BLaER1 treated with 17β-estradiol and CSF1 and Interleukin-3, amounts not matched to agents 10 nM and 100 nM (cell line): Measurements from ENCODE around the gene STX4.
A peak's percentile ranks its signal among the peaks of the same experiment; 100 is the strongest.

Experiments
- H3K27ac ChIP-seq, 11 experiments: shearing (Covaris generic); formaldehyde crosslinking; 2 replicates each; pipeline ENCODE4 v1.8.1; 2022
- H3K27me3 ChIP-seq, 11 experiments: shearing (Covaris generic); formaldehyde crosslinking; 2 replicates each; pipeline ENCODE4 v1.8.1; 2022
- H3K36me3 ChIP-seq, 11 experiments: shearing (Covaris generic); formaldehyde crosslinking; 2 replicates each; pipeline ENCODE4 v1.8.1; 2022
- H3K4me1 ChIP-seq, 10 experiments: shearing (Covaris generic); formaldehyde crosslinking; 2 replicates each; pipeline ENCODE4 v1.8.1; 2022
- H3K4me2 ChIP-seq, 11 experiments: shearing (Covaris generic); formaldehyde crosslinking; 2 replicates each; pipeline ENCODE4 v1.8.1; 2022
- H3K4me3 ChIP-seq, 10 experiments: shearing (Covaris generic); formaldehyde crosslinking; 2 replicates each; pipeline ENCODE4 v1.8.1; 2022
- H3K9ac ChIP-seq, 11 experiments: shearing (Covaris generic); formaldehyde crosslinking; 2 replicates each; pipeline ENCODE4 v1.8.1; 2022
- H3K9me3 ChIP-seq, 11 experiments: shearing (Covaris generic); formaldehyde crosslinking; replicated peaks in 1 of 11; 2 replicates each; pipeline ENCODE4 v1.8.1; 2022
- H4K20me1 ChIP-seq, 11 experiments: shearing (Covaris generic); formaldehyde crosslinking; 2 replicates each; pipeline ENCODE4 v1.8.1; 2022
- Cebpa-rat ChIP-seq, 11 experiments: shearing (Covaris generic); IDR thresholded peaks; 2 replicates each; pipeline ENCODE4 v1.8.1; 2022

STX4 gene

GRCh38 chr16:31042866-31043265 is 9.5 kb downstream of the STX4 start:
- peaks cover 0 to 11% (median 0%) of the 10 kb centered on the region in 10 experiments; a peak in 4 of 20 replicates for H3K4me1 ChIP-seq
- no peak overlapping the region for H3K4me3 ChIP-seq
- H3K36me3 ChIP-seq: peaks cover 48 to 68% (median 57%) of the 10 kb centered on the region in 11 experiments
- H4K20me1 ChIP-seq: peaks cover 0 to 41% (median 0%) of the 10 kb centered on the region in 11 experiments; a peak in 9 of 22 replicates
- H3K27ac ChIP-seq: no peak overlapping the region
- TF ChIP-seq Cebpa-rat (IDR thresholded peaks at IDR 0.05): no peak
- H3K9me3 ChIP-seq: no peaks in the 10 kb centered on the region
- no peak overlapping the region for H3K4me2 ChIP-seq
- H3K27me3 ChIP-seq: no peaks in the 10 kb centered on the region
- no peak overlapping the region for H3K9ac ChIP-seq

DNA sequence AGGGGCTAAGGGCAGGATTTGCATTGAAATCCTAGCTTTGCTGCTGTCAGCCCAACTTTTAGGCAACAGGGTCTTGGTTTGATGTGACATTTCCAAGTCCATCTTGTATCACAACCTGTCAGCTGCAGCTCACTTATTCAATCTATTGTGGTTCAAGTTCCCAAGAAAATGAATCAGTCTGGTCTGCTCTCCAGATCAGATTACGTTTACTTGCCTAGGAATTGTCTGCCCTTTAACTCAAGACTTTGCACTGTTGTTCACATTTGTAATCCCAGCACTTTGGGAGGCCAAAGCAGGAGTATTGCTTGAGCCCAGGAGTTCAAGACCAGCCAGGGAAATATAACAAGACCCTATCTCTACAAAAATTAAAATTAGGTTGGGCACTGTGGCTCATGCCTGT is 10.0 kb downstream of the STX4 start:
- H4K20me1 ChIP-seq: peaks cover 0 to 36% (median 0%) of the 10 kb centered on the region in 11 experiments; a peak in 8 of 22 replicates
- H3K4me1 ChIP-seq: peaks cover 0 to 14% (median under 1%) of the 10 kb centered on the region in 10 experiments; a peak in 10 of 20 replicates
- H3K36me3 ChIP-seq: peaks cover 43 to 63% (median 53%) of the 10 kb centered on the region in 11 experiments
- H3K9ac ChIP-seq: no peak overlapping the region
- H3K27me3 ChIP-seq: no peaks in the 10 kb centered on the region
- H3K4me2 ChIP-seq: no peak overlapping the region
- no peak overlapping the region for H3K4me3 ChIP-seq
- H3K9me3 ChIP-seq: no peaks in the 10 kb centered on the region
- no peak overlapping the region for H3K27ac ChIP-seq
- TF ChIP-seq Cebpa-rat (IDR thresholded peaks at IDR 0.05): no peak

DNA sequence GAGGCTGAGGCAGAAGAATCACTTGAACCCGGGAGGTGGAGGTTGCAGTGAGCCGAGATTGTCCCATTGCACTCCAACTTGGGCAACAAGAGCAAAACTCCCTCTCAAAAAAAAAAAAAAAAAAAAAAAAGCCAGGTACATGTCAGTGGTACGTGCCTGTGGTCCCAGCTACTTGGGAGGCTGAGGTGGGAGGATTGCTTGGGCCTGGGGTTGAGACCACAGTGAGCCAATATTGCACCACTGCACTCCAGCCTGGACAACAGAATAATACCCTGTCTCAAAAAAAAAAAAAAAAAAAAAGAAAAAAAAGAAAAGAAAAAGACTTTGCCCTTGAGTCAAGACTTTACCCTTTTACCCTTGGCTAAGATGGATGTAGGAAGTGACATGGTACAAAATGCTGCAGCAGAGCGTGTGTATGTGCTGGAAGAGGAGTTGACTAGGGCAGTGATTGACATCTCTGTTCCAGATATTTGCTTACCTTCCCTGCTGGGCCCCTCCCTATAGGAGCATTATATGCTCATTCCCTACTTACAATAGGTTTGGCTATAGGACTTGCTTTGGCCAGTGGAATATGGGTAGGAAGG is 10.6 kb downstream of the STX4 start:
- H3K27ac ChIP-seq: no peak overlapping the region
- H3K9ac ChIP-seq: no peak overlapping the region
- H4K20me1 ChIP-seq: peaks cover 0 to 30% (median 0%) of the 10 kb centered on the region in 11 experiments; a peak in 8 of 22 replicates
- H3K4me1 ChIP-seq: peaks cover 0 to 21% (median 3%) of the 10 kb centered on the region in 10 experiments; a peak in 10 of 20 replicates
- peaks cover 37 to 57% (median 46%) of the 10 kb centered on the region in 11 experiments for H3K36me3 ChIP-seq
- no peaks in the 10 kb centered on the region for H3K27me3 ChIP-seq
- H3K9me3 ChIP-seq: no peaks in the 10 kb centered on the region
- H3K4me3 ChIP-seq: no peak overlapping the region
- no peak for TF ChIP-seq Cebpa-rat (IDR thresholded peaks at IDR 0.05)
- H3K4me2 ChIP-seq: no peak overlapping the region

DNA sequence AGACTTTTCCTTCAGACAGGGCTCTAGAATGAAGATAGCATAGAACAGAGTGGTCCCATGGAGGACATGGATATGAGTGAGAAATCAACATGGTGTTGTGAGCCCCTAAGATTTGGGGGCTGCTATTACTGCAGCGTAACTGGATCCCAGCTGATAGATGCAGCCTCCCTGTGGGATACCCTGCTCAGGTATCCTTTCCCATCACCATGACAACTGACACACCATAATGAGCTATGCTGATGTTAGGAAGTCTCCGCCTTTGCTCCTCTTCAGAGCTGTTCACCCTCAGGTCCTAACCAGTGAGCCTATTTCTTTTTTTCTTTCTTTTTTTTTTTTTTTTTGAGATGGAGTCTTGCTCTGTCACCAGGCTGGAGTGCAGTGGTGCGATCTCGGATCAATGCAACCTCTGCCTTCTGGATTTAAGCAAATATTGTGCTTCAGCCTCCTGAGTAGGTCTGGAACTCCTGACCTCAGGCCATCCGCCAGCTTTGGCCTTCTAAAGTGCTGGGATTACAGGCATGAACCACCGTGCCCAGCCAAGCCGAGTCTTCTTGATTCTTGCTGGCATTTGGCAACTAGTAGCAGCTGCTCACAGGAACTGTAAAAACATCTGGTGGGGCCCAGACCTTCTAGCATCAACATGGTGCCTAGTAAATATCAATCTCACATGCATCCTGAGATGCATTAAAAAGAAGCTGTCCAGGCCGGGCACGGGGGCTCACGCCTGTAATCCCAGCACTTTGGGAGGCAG is 17.1 kb downstream of the STX4 start:
- no peaks in the 10 kb centered on the region for H3K9me3 ChIP-seq
- no peaks in the 10 kb centered on the region for H4K20me1 ChIP-seq
- H3K4me2 ChIP-seq: no peak overlapping the region
- H3K27me3 ChIP-seq: no peaks in the 10 kb centered on the region
- no peak overlapping the region for H3K4me3 ChIP-seq
- TF ChIP-seq Cebpa-rat (IDR thresholded peaks at IDR 0.05): no peak
- no peak overlapping the region for H3K9ac ChIP-seq
- H3K4me1 ChIP-seq: peaks cover 0 to 51% (median 12%) of the 10 kb centered on the region in 10 experiments; a peak in 13 of 20 replicates
- H3K36me3 ChIP-seq: no peaks in the 10 kb centered on the region; a peak in 1 of 22 replicates
- no peak overlapping the region for H3K27ac ChIP-seq

GRCh38 chr16:31052114-31052513 is 18.8 kb downstream of the STX4 start:
- Histone ChIP-seq H3K27ac (peak overlapping the region in 4 of 11 experiments; percentile 42 to 61 (median 58); a peak in 8 of 22 replicates), H3K27me3 (no peaks in the 10 kb centered on the region), H3K36me3 (peaks cover 0 to 10% (median 0%) of the 10 kb centered on the region in 11 experiments; a peak in 3 of 22 replicates), H3K4me2 (peak overlapping the region in 5 of 11 experiments; percentile 58 to 78 (median 66); a peak in 10 of 22 replicates), H3K4me1 (peaks cover 0 to 51% (median 12%) of the 10 kb centered on the region in 10 experiments; a peak in 13 of 20 replicates), H3K4me3 (no peak overlapping the region), H3K9ac (peak overlapping the region in 2 of 11 experiments; percentile 32 to 43; a peak in 2 of 22 replicates), H3K9me3 (no peaks in the 10 kb centered on the region), H4K20me1 (no peaks in the 10 kb centered on the region)
- no peak for TF ChIP-seq Cebpa-rat (IDR thresholded peaks at IDR 0.05)

- no peak overlapping the region for H3K4me2 ChIP-seq
- no peak overlapping the region for H3K27ac ChIP-seq
- no peak overlapping the region for H3K4me3 ChIP-seq
- TF ChIP-seq Cebpa-rat (IDR thresholded peaks at IDR 0.05): no peak
- no peak overlapping the region for H3K9ac ChIP-seq
- peaks cover 12 to 43% (median 32%) of the 10 kb centered on the region in 11 experiments for H3K36me3 ChIP-seq
- no peaks in the 10 kb centered on the region for H3K27me3 ChIP-seq
- H4K20me1 ChIP-seq: peaks cover 0 to 8% (median under 1%) of the 10 kb centered on the region in 11 experiments; a peak in 6 of 22 replicates
- H3K9me3 ChIP-seq: no peaks in the 10 kb centered on the region
- peaks cover 0 to 27% (median 8%) of the 10 kb centered on the region in 10 experiments; a peak in 13 of 20 replicates for H3K4me1 ChIP-seq
These were observed 22.3 kb downstream of the STX4 start for GRCh38 chr16:31055613-31056012.

GRCh38 chr16:31061126-31061812 is 27.9 kb downstream of the STX4 start:
- no peak for TF ChIP-seq Cebpa-rat (IDR thresholded peaks at IDR 0.05)
- no peaks in the 10 kb centered on the region for H3K27me3 ChIP-seq
- no peak overlapping the region for H3K27ac ChIP-seq
- H3K4me3 ChIP-seq: no peak overlapping the region
- no peak overlapping the region for H3K9ac ChIP-seq
- H3K9me3 ChIP-seq: no peaks in the 10 kb centered on the region
- no peak overlapping the region for H3K4me2 ChIP-seq
- H3K4me1 ChIP-seq: peaks cover 13 to 27% (median 22%) of the 10 kb centered on the region in 10 experiments; a peak in 19 of 20 replicates
- peaks cover 0 to 60% (median 47%) of the 10 kb centered on the region in 11 experiments; a peak in 16 of 22 replicates for H4K20me1 ChIP-seq
- peaks cover 46 to 90% (median 75%) of the 10 kb centered on the region in 11 experiments for H3K36me3 ChIP-seq

GRCh38 chr16:31061813-31062440 is 28.6 kb downstream of the STX4 start:
- Histone ChIP-seq H4K20me1 (peaks cover 0 to 67% (median 54%) of the 10 kb centered on the region in 11 experiments; a peak in 16 of 22 replicates), H3K27me3 (no peaks in the 10 kb centered on the region), H3K4me3 (no peak overlapping the region), H3K36me3 (peaks cover 46 to 90% (median 81%) of the 10 kb centered on the region in 11 experiments), H3K9ac (no peak overlapping the region), H3K9me3 (no peaks in the 10 kb centered on the region), H3K4me1 (peaks cover 14 to 30% (median 25%) of the 10 kb centered on the region in 10 experiments; a peak in 19 of 20 replicates), H3K4me2 (no peak overlapping the region), H3K27ac (no peak overlapping the region)
- no peak for TF ChIP-seq Cebpa-rat (IDR thresholded peaks at IDR 0.05)
